K562 (cell line): ENCODE data around the gene NEK5. TPM values are rescaled to one million over a fixed set of nuclear protein-coding genes. Genes with fewer than 3 reads are reported as not detected.

Experiments used
- ATAC-seq: fragments of 200-7000 bp; cut with Tn5 transposase; 3 replicates; pipeline ENCODE4 v1.9.1; 2020; ENCODE audit warnings: moderate library complexity
- BruUV-seq: library from RNA; stranded (reverse); fragments of 400-500 nt; replicated peaks from 2 replicates; lab custom pipeline; 2021; lab: Mats Ljungman, UMichigan
- CTCF ChIA-PET: fragments of 300-600 bp; formaldehyde crosslinking; extraction: SDS; loops from one replicate; lab custom pipeline; 2021; ENCODE audit warnings: low intra/inter-chr PET ratio; lab: Yijun Ruan, JAX
- POLR2A ChIA-PET: fragments of 300-600, 350-650 bp; sonication (Branson Sonifier 250); formaldehyde crosslinking; extraction: SDS; loops from one replicate; lab custom pipeline; 2021; ENCODE audit warnings: antibody characterized with exemption, inconsistent platforms; lab: Yijun Ruan, JAX
- DNase-seq, 4 experiments: peaks; one replicate each; pipeline versions ENCODE4 v3.0.0 to v3.0.0-alpha.2; 2011 to 2018; ENCODE audit warnings: low spot score in 3 of 4, mixed read lengths in 3 of 4; ENCODE audit errors: extremely low read depth in 1 of 4
- FAIRE-seq: peaks from 2 replicates; lab custom pipeline; 2011; peaks lifted over from hg19 to GRCh38; lab: Jason Lieb, UNC
- H2AFZ ChIP-seq: 2 replicates; pipeline ENCODE4 v1.6.0; 2011; ENCODE audit warnings: low read depth, low read length, control low read depth, inconsistent platforms
- H3K27ac ChIP-seq: fragments of 200-600 bp; 3 replicates; pipeline ENCODE4 v1.8.0; 2011; ENCODE audit warnings: low read depth, mild to moderate bottlenecking, control low read depth, inconsistent platforms, low read length, moderate library complexity, mixed read lengths; ENCODE audit errors: extremely low read depth
- H3K27me3 ChIP-seq, 2 experiments: fragments of 300-600 bp in 1 of 2; 2 replicates in 1 of 2; 3 replicates in 1 of 2; pipeline versions ENCODE4 v1.6.0 to v1.8.0; 2011; ENCODE audit warnings: inconsistent platforms in 2 of 2, low read length in 2 of 2, mild to moderate bottlenecking in 1 of 2, mixed read lengths in 1 of 2, moderate library complexity in 1 of 2; ENCODE audit not compliant: control insufficient read depth in 2 of 2, insufficient read depth in 2 of 2
- H3K36me3 ChIP-seq: fragments of 300-600 bp; 3 replicates; pipeline ENCODE4 v1.8.0; 2011; ENCODE audit warnings: mild to moderate bottlenecking, low read length, inconsistent platforms; ENCODE audit not compliant: control insufficient read depth, insufficient read depth
- H3K4me1 ChIP-seq, 2 experiments: fragments of 200-600 bp in 1 of 2; replicated peaks in 1 of 2; 2 replicates in 1 of 2; 3 replicates in 1 of 2; pipeline versions ENCODE4 v1.5.1 to v1.8.0; 2011; ENCODE audit warnings: inconsistent platforms in 2 of 2, low read length in 2 of 2, mild to moderate bottlenecking in 1 of 2, mixed read lengths in 1 of 2, moderate library complexity in 1 of 2; ENCODE audit not compliant: control insufficient read depth in 2 of 2, insufficient read depth in 2 of 2
- H3K4me2 ChIP-seq: 2 replicates; pipeline ENCODE4 v1.6.1; 2011; ENCODE audit warnings: low read length, control low read depth, inconsistent platforms, mixed read lengths; ENCODE audit not compliant: insufficient read depth
- H3K4me3 ChIP-seq: fragments of 200-600 bp; sonication (generic), shearing (Covaris generic); 2 replicates; pipeline ENCODE4 v1.5.1; 2016; ENCODE audit warnings: control low read depth, inconsistent platforms
- H3K79me2 ChIP-seq: fragments of 200-600 bp; 3 replicates; pipeline ENCODE4 v1.8.0; 2011; ENCODE audit warnings: low read length, inconsistent platforms; ENCODE audit not compliant: control insufficient read depth, insufficient read depth
- H3K9ac ChIP-seq, 2 experiments: 2 replicates each; pipeline versions ENCODE4 v1.6.0 to v1.6.1; 2011; ENCODE audit warnings: low read depth in 2 of 2, low read length in 2 of 2, control low read depth in 1 of 2, inconsistent platforms in 1 of 2, mild to moderate bottlenecking in 1 of 2, mixed read lengths in 1 of 2; ENCODE audit not compliant: insufficient read depth in 1 of 2
- H3K9me1 ChIP-seq: one replicate; pipeline ENCODE4 v1.6.0; 2011; ENCODE audit warnings: inconsistent platforms, mild to moderate bottlenecking, low read length, moderate library complexity; ENCODE audit not compliant: control insufficient read depth, insufficient read depth
- H3K9me3 ChIP-seq: replicated peaks from 2 replicates; pipeline ENCODE4 v1.5.1; 2011; ENCODE audit warnings: low read depth, low read length, inconsistent platforms; ENCODE audit not compliant: control insufficient read depth, insufficient read depth
- H4K20me1 ChIP-seq: replicated peaks from 2 replicates; pipeline ENCODE4 v1.6.1; 2011; ENCODE audit warnings: low read length, inconsistent platforms, mixed read lengths; ENCODE audit not compliant: control insufficient read depth, insufficient read depth
- KAT7 ChIP-seq: sonication (generic); formaldehyde crosslinking; IDR thresholded peaks from 2 replicates; pipeline ENCODE4 v1.8.0; 2022; ENCODE audit warnings: missing genetic modification reagents, mild to moderate bottlenecking, borderline replicate concordance
- WGBS: fragments of 100-300 bp; shearing (Covaris generic); methylation state at CpG from one replicate; pipeline ENCODE4 v1.1.6; 2016; ENCODE audit warnings: low coverage, mixed read lengths; ENCODE audit not compliant: insufficient coverage; ENCODE audit errors: missing lambda C conversion rate; 5-methylcytosine and 5-hydroxymethylcytosine counted together
- in situ Hi-C: fragments of 300-500 bp; cut with MboI; formaldehyde crosslinking; loops from 4 replicates; pipeline ENCODE4 v1.15.0; 2018; ENCODE audit warnings: inconsistent platforms, mixed read lengths
- intact Hi-C: fragments of 100-400 bp; cut with micrococcal nuclease; formaldehyde crosslinking; loops from 2 replicates; pipeline ENCODE4 v1.14.2; 2022
- polyA plus RNA-seq, 8 experiments: library from polyadenylated mRNA; depleted of rRNA in 4 of 8; stranded (reverse) in 5 of 8; unstranded in 3 of 8; fragments of >200 nt; fragmentation: Nextera tagmentation in 2 of 8; fragmentation: Illumina TruSeq in 1 of 8; extraction: Ambion mirVana in 2 of 8; extraction: Trizol in 1 of 8; gene quantifications; 2 replicates each; pipeline versions ENCODE4 v1.2.1 to v1.2.3, GENCODE V29; 2011 to 2014; ENCODE audit warnings: inconsistent platforms in 1 of 8, missing spikeins in 1 of 8
- total RNA-seq, 7 experiments: library from RNA; depleted of rRNA in 6 of 7; stranded (reverse); fragments of >200 nt in 6 of 7; fragmentation: Illumina TruSeq in 2 of 7; extraction: Trizol in 2 of 7; gene quantifications; 2 replicates each; pipeline versions ENCODE4 v1.2.1 to v1.2.3, GENCODE V29; 2011 to 2021; ENCODE audit warnings: low replicate concordance in 1 of 7
- TF ChIP-seq, protein P1 (sequence below), 3 experiments: IDR thresholded peaks in 2 of 3; conservative IDR thresholded peaks in 1 of 3; 2 replicates each; pipeline ENCODE4 v1.5.1; 2011 to 2012; ENCODE audit warnings: low read length in 3 of 3, mild to moderate bottlenecking in 3 of 3, control low read depth in 2 of 3, improper control_type of control experiment in 1 of 3, inconsistent platforms in 1 of 3, low read depth in 1 of 3, mixed read lengths in 1 of 3, moderate library complexity in 1 of 3; ENCODE audit not compliant: insufficient read depth in 2 of 3

Gene NEK5
- total and polyA plus RNA-seq, 9 of the 15 experiments (the other 6 are each of a cell fraction or from before 2014, with no cell fraction given): 0.09 to 0.44 (median 0.33) TPM

DNA sequence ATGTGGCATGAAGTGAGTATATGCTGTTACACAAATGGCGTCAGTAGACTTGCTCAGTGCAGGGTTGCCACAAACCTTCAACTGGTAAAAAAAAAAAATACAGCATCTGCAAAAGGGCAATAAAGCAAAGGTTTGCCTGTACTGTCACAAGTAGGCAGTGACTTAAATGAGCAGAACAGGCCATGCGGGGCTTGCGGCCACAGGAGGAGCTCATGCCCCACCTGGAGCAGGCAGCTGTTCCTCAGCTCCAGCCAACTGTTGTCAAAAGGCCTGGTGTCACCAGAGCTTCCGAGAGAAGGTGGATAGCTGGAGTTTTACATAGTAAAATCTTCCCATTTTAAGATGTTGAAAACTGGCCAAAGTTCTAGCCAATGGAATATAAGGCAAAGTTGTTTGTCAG, 125.3 kb downstream of the NEK5 start:
- BruUV-seq: no TSS peak
- ChIA-PET POLR2A (no interaction called here), CTCF (no interaction called here)
- Histone ChIP-seq H3K9me3 (0 out of 2 replicates have a peak, but pooled peaks cover 1% of the 10 kb centered on the region), H4K20me1 (no peaks in the 10 kb centered on the region), H3K9me1 (no peaks in the 10 kb centered on the region), H3K27me3 (no peaks in the 10 kb centered on the region), H3K36me3 (peaks cover 6% of the 10 kb centered on the region; the same call in 2 of the 3 replicates), H3K9ac (no peak overlapping the region), H3K4me2 (no peak overlapping the region), H3K27ac (no peak overlapping the region), H3K4me1 (peaks cover 17 to 23% of the 10 kb centered on the region in 2 experiments), H3K4me3 (no peak overlapping the region), H3K79me2 (peaks cover 79% of the 10 kb centered on the region), H2AFZ (no peak overlapping the region)
- ATAC-seq (no peak), DNase-seq (no peak), FAIRE-seq (no peak)
- intact Hi-C loops (loop anchor here (5.0 kb wide), 1 partner anchor 106 kb away; no protein-coding TSS in a partner anchor), in situ Hi-C loops (no loop called here)
- 90% methylated on average over 2 of the region's 4 CpGs for WGBS
- TF ChIP-seq KAT7: no peak
- TF ChIP-seq, protein P1, sequence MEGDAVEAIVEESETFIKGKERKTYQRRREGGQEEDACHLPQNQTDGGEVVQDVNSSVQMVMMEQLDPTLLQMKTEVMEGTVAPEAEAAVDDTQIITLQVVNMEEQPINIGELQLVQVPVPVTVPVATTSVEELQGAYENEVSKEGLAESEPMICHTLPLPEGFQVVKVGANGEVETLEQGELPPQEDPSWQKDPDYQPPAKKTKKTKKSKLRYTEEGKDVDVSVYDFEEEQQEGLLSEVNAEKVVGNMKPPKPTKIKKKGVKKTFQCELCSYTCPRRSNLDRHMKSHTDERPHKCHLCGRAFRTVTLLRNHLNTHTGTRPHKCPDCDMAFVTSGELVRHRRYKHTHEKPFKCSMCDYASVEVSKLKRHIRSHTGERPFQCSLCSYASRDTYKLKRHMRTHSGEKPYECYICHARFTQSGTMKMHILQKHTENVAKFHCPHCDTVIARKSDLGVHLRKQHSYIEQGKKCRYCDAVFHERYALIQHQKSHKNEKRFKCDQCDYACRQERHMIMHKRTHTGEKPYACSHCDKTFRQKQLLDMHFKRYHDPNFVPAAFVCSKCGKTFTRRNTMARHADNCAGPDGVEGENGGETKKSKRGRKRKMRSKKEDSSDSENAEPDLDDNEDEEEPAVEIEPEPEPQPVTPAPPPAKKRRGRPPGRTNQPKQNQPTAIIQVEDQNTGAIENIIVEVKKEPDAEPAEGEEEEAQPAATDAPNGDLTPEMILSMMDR (IDR thresholded peaks at IDR 0.05 in 2 of 3, conservative IDR thresholded peaks at IDR 0.05 in 1 of 3; ENCODE audit: insufficient read depth in 2 of 3, low read depth in 1 of 3, low read length in 3 of 3): peak in 1 of 3 experiments; percentile 5; a peak in 1 of 6 replicates

DNA sequence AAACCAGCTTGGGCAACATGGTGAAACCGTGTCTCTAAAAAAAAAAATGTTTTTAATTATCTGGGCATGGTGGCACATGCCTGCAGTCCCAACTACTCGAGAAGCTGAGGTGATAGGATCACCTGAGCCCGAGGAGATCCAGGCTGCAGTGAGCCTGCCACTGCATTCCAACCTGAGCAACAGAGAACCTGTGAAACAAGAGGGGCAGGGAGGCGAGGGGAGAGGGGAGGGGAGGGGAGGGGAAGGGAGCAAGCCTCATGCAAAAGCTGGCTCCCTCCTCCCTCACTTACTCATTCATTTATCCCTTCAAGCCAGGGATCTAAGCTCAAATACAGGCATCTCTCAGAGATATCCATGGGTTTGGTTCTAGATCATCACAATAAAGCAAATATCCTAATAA, 126.5 kb downstream of the NEK5 start:
- ChIA-PET POLR2A (no interaction called here), CTCF (no interaction called here)
- in situ Hi-C loops: no loop called here
- Histone ChIP-seq H2AFZ (no peak overlapping the region), H3K27me3 (no peaks in the 10 kb centered on the region), H3K9me1 (no peaks in the 10 kb centered on the region), H3K4me3 (no peak overlapping the region), H4K20me1 (no peaks in the 10 kb centered on the region), H3K9ac (no peak overlapping the region), H3K36me3 (peaks cover 6% of the 10 kb centered on the region), H3K79me2 (peaks cover 79% of the 10 kb centered on the region), H3K9me3 (0 out of 2 replicates have a peak, but pooled peaks cover 1% of the 10 kb centered on the region), H3K4me1 (peaks cover 24 to 32% of the 10 kb centered on the region in 2 experiments), H3K27ac (no peak overlapping the region), H3K4me2 (no peak overlapping the region)
- intact Hi-C loops: loop anchor here (5.0 kb wide), 1 partner anchor 105 kb away; no protein-coding TSS in a partner anchor
- BruUV-seq: no TSS peak
- no peak for DNase-seq
- no peak for FAIRE-seq
- WGBS: 82% methylated on average over 3 of the region's 4 CpGs
- no peak for ATAC-seq
